Right renal pelvis (tissue), 4 donors: ENCODE data around the gene OCEL1. TPM values are rescaled to one million over a fixed set of nuclear protein-coding genes. Genes with fewer than 3 reads are reported as not detected.
"Not testable (repeated sequence)": the region's sequence is repeated elsewhere in the genome, so short reads cannot be mapped to it uniquely, and the experiment has no call there.

Experiments used
- DNase-seq, 4 donors: peaks; one replicate each; pipeline ENCODE4 v3.0.0-alpha.2; 2013; ENCODE audit warnings: low read depth in 4 of 4, low spot score in 3 of 4, missing footprints in 1 of 4
- polyA plus RNA-seq, 4 donors: library from polyadenylated mRNA; unstranded; fragments of 120-200 nt; gene quantifications; one replicate each; pipeline ENCODE4 v1.2.1, GENCODE V29; 2013; ENCODE audit not compliant: insufficient read length in 4 of 4

Gene OCEL1
- polyA plus RNA-seq, result 10 to 100 TPM; 19.5 to 27.8 (median 23.6) TPM

GRCh38 chr19:17226002-17226933 lies at the start of gene OCEL1:
Gene OCEL1, plus strand, starts transcription at chr19:17226226. Its CDS starts 22 bp downstream, at chr19:17226248.
- DNase-seq, result peak; percentile 95 to 96 (median 96)

- no peak for DNase-seq
Observed at GRCh38 chr19:17178291-17178690, 47.7 kb upstream of the OCEL1 start.

DNA sequence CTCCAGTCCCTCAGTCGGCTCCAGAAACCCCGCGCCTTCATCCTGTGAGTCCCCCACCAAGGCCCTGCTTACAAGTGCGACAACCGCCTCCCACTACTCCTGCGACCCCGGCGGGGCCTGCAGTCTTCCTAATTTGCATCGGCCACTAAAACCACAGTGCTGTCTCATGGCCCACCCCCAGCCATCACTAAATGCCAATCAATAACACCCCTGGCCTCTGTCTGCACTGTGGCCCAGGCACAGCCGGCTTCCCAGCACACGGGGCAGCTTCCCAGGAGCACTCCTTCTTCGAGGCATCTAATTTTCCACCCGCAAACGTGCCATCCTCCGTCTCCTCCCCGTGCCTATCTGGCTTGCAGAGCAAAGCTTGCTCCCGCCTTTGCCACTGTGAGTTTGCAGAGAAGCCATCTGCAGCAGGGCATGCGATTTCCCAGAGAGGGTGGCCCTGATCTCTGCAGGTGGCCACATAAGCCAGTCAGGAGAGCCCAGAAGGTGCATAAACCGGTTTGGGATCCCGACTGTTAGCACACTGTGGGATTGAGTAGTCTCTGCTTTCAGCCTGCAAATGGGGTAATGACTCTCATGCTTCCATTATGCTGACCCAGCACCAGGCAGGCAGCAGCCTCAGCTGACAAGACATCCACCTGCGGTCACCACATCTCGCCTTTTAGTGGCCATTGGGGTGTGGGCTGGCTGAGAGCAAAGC lies 44.9 kb upstream of the OCEL1 start:
- no peak for DNase-seq

DNA sequence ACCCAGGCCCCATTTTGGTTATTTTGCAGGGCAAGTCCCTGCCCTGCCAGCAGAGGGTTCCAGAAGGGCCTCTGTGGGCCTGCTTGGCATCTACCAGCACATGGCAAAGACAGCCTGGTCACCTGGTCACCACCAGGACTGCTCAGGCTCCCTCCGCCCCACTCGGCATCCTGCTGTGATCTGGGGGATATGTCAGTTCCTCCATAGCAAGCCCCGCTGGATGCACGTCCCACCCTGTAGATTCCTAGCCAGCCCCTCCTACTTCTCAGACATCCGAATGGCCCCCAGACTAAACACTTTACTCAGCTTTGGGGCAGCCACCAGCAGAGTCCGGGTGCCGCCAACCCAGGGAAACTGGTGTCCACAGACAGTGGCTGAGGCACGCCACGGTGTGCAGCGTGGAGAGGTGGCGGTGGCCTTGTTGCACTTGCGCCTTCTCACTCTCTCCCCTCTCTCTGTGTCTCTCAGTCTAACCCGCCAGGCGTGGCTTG lies 42.7 kb upstream of the OCEL1 start:
- DNase-seq, result no peak

DNA sequence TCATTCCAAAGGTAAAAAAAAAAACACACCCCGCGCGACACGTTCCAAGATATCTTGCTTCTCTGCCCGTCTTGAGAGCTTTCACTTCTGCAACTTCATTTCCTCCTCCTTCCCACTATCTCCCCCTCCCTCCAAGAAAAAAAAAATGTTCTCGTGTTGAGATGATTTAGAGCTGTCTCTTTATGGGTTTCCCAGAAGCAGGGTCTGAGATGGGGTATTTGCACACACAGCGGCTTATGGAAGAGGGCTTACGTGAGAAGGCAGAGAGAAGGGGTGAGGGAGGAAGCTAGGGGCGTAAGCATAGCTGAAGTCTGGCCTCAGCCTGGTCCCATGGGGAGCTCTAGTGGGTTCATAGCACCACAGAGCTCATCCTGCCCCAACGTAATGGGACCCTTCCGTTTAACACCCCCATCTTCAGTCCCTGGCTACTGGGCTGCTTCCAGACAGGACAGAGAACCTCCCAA lies 42.1 kb upstream of the OCEL1 start:
- DNase-seq, result no peak

- no peak for DNase-seq
Observed at GRCh38 chr19:17184371-17184841, 41.6 kb upstream of the OCEL1 start.

DNA sequence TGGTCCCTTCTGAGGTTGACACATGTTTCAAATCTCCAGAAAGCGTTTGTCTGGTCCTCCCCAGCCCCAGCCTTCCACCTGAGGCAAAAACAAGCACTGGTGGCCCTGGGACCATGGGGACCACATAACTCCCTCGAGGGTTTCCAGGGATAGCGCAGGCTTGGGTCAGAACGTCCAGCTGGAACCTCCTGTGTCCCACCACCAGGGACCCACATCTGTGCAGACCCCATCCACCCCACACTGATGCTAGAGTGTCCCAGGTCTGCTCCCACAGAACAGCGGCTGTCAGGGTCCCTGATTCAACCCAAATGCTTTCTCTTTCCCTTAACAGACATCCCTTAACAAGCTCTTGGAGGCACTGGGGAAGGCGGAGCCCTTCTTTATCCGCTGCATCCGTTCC lies 40.4 kb upstream of the OCEL1 start:
- no peak for DNase-seq

- DNase-seq, result not testable (repeated sequence)
Observed at GRCh38 chr19:17191736-17192135, 34.3 kb upstream of the OCEL1 start.

DNA sequence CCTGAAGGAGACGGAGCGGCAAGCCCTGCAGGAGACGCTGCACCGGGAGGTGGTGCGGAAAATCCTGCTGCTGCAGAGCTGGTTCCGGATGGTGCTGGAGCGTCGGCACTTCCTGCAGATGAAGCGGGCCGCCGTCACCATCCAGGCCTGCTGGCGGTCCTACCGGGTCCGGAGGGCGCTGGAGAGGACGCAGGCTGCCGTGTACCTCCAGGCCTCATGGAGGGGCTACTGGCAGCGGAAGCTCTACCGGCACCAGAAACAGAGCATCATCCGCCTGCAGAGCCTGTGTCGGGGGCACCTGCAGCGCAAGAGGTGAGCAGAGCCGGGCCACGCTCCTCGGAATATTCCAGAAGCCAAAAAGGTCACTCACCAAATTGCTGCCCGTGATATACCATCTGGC lies 33.3 kb upstream of the OCEL1 start:
- no peak for DNase-seq

GRCh38 chr19:17194608-17195007 lies 31.4 kb upstream of the OCEL1 start:
- DNase-seq, result no peak

DNA sequence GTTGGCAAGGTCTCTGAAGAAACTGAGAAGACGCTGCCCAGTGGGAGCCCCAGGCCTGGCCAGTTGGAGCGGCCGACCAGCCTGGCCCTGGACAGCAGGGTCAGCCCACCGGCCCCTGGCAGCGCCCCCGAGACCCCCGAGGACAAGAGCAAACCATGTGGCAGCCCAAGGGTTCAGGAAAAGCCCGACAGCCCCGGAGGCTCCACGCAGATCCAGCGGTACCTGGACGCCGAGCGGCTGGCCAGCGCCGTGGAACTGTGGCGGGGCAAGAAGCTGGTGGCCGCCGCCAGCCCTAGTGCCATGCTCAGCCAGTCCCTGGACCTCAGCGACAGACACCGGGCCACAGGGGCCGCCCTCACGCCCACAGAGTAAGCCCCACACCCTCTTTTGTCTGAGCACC lies 30.9 kb upstream of the OCEL1 start:
- no peak for DNase-seq

GRCh38 chr19:17196610-17197009 lies 29.4 kb upstream of the OCEL1 start:
- no peak for DNase-seq

GRCh38 chr19:17197666-17198065 lies 28.4 kb upstream of the OCEL1 start:
- DNase-seq, result no peak

DNA sequence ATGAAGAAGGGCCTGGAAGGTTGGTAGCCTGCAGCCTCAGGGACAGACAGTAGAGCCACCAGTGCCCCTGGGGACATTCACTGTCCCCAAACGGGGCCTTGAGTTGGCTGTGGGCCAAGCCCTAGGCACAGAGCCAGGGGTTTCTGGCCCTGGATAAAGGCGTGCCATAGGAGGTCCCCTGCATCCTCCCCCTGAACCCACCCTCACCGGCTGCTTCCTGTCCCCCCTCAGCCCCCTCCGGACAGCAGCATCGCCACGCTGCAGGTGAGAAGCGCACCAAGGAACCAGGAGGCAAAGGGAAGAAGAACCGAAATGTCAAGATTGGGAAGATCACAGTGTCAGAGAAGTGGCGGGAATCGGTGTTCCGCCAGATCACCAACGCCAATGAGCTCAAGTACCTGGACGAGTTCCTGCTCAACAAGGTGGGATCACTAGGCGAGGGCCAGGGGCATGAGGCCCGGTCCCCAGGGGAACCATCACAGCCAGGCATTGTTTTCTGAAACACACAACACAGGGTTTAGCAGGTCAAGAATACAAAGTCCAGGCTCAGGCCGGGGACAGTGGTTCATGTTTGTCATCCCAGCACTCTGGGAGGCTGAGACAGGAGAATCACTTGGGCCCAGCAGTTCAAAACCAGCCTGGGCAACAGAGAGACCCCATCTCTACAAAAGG lies 25.5 kb upstream of the OCEL1 start:
- DNase-seq, result no peak

GRCh38 chr19:17202249-17202648 lies 23.8 kb upstream of the OCEL1 start:
- DNase-seq, result no peak

DNA sequence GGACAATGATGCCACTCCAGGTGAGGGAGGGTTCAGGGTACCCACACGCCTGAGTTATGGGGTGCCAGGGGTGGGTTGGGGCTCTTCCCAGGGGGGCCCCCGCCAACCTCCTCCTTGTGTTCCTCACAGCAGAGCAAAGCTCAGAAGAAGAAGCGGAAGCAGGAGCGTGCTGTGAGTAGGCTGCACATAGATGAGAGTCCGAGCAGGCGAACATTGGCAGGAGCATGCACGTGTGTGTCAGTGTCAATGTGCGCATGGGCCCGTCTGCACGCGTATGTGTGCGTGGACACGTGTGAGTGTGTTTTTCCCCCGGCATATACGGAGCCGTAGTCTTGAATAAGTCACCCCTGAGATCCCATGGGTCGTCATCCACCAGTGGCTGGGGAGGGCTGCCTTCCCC lies 23.3 kb upstream of the OCEL1 start:
- no peak for DNase-seq

DNA sequence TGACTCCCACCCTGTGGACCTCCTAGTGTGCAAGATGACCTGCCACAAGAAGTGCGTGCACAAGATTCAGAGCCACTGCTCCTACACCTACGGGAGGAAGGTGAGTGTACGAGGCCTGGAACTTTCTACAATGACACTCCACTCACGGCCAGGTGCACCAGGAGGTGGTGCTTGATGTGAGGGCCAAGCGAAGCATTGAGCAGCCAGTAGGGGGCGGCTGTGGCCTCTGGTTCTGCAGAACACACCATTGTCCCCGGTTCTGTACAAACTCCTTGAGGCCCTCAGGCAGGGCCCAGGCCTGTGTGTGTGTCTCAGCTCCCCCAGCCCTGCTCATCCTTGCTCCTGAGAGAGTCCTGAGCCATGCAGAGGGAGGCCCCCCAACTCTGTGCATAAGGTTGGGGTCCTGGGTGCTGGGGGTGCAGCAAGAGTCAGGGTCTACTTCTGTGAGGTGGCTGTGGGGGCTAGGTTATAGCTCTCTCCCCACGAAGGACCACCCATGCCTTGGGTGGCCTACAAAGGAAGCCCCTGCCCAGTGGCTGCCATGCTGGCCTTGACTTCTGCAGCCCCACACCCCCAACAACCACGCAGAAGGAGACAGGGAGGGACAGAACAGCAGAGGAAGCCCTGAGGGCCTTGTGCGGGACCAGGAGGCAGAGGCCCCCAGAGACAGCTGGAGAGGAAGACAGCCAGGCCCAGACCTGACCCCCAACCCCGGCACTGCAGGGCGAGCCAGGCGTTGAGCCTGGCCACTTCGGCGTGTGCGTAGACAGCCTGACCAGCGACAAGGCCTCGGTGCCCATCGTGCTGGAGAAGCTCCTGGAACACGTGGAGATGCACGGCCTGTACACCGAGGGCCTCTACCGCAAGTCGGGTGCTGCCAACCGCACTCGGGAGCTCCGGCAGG lies 20.5 kb upstream of the OCEL1 start:
- no peak for DNase-seq

GRCh38 chr19:17206736-17207581 lies 19.1 kb upstream of the OCEL1 start:
- DNase-seq, result no peak
